Gastroesophageal sphincter (tissue), 3 donors: Measurements from ENCODE around the gene BAZ1A.

Experiments
- CTCF ChIP-seq, 4 experiments: fragments of 200-600 bp in 2 of 4; fragments of 450-650 bp in 2 of 4; sonication (generic) in 1 of 4; IDR thresholded peaks; one replicate each; pipeline ENCODE4 v1.5.1; 2017 to 2019; ENCODE audit warnings: antibody characterized with exemption in 4 of 4, mild to moderate bottlenecking in 2 of 4, moderate library complexity in 2 of 4
- EP300 ChIP-seq: sonication (generic); formaldehyde crosslinking; IDR thresholded peaks from one replicate; pipeline ENCODE4 v1.6.1; 2017; ENCODE audit warnings: antibody characterized with exemption, mild to moderate bottlenecking
- POLR2A ChIP-seq, 2 donors: fragments of 450-650 bp; IDR thresholded peaks; one replicate each; pipeline ENCODE4 v1.6.1; 2017; ENCODE audit warnings: antibody characterized with exemption in 2 of 2, mild to moderate bottlenecking in 2 of 2, moderate library complexity in 1 of 2
- POLR2AphosphoS5 ChIP-seq: sonication (generic); formaldehyde crosslinking; IDR thresholded peaks from one replicate; pipeline ENCODE4 v1.6.1; 2017; ENCODE audit warnings: antibody characterized with exemption

- TF ChIP-seq EP300 (no peak), CTCF (IDR thresholded peaks at IDR 0.05) (no peak), POLR2AphosphoS5 (no peak), POLR2A (IDR thresholded peaks at IDR 0.05) (no peak)
Observed at GRCh38 chr14:34804933-34805332, 70.2 kb downstream of the BAZ1A start.
